SU-DHL-6 (cell line): ENCODE results near the gene CCDC88C.
"Not testable (repeated sequence)": the region's sequence is repeated elsewhere in the genome, so short reads cannot be mapped to it uniquely, and the experiment has no call there.

Experiments
- H2AFZ ChIP-seq: fragments of 200-600 bp; sonication (generic); 2 replicates; pipeline ENCODE4 v1.6.1; 2014; ENCODE audit warnings: low read depth, mild to moderate bottlenecking, moderate library complexity, mixed read lengths, antibody characterized with exemption, low read length; ENCODE audit not compliant: severe bottlenecking
- H3F3A ChIP-seq: fragments of 200-600 bp; shearing (Covaris generic); 2 replicates; pipeline ENCODE4 v1.6.0; 2016; ENCODE audit warnings: antibody characterized with exemption, mild to moderate bottlenecking; ENCODE audit not compliant: insufficient read depth
- H3K27ac ChIP-seq: fragments of 200-600 bp; sonication (generic); 2 replicates; pipeline ENCODE4 v1.5.1; 2016; ENCODE audit warnings: low read depth, mild to moderate bottlenecking, low read length, moderate library complexity, mixed read lengths
- H3K27me3 ChIP-seq: fragments of 200-600 bp; sonication (generic), shearing (Covaris generic); 2 replicates; pipeline ENCODE4 v1.6.0; 2014; ENCODE audit warnings: mild to moderate bottlenecking, low read length
- H3K36me3 ChIP-seq: fragments of 200-600 bp; sonication (generic); 2 replicates; pipeline ENCODE4 v1.6.1; 2014; ENCODE audit warnings: mild to moderate bottlenecking, low read length, mixed read lengths
- H3K4me2 ChIP-seq: fragments of 300-600, 200-600 bp; shearing (Covaris generic), sonication (generic); 2 replicates; pipeline ENCODE4 v1.6.0; 2014; ENCODE audit warnings: low read length, low read depth, mild to moderate bottlenecking; ENCODE audit not compliant: poor library complexity, severe bottlenecking
- H3K4me3 ChIP-seq: fragments of 200-600 bp; sonication (generic); 2 replicates; pipeline ENCODE4 v1.5.1; 2014; ENCODE audit warnings: antibody characterized with exemption, low read length, mild to moderate bottlenecking, mixed read lengths; ENCODE audit not compliant: insufficient read depth, poor library complexity, severe bottlenecking
- H3K79me2 ChIP-seq: fragments of 200-600 bp; sonication (generic); 2 replicates; pipeline ENCODE4 v1.6.1; 2014; ENCODE audit warnings: mild to moderate bottlenecking, low read length, moderate library complexity; ENCODE audit not compliant: insufficient read depth
- H3K9ac ChIP-seq: fragments of 200-600 bp; sonication (generic); 2 replicates; pipeline ENCODE4 v1.7.0; 2014; ENCODE audit warnings: mild to moderate bottlenecking, low read length
- H3K9me2 ChIP-seq: fragments of 200-600 bp; sonication (generic); replicated peaks from 2 replicates; pipeline ENCODE4 v1.6.1; 2014; ENCODE audit warnings: low read length; ENCODE audit not compliant: insufficient read depth
- H3K9me3 ChIP-seq: fragments of 200-600 bp; sonication (generic); 2 replicates; pipeline ENCODE4 v1.6.1; 2014; ENCODE audit warnings: low read length, mixed read lengths; ENCODE audit not compliant: insufficient read depth
- H4K20me1 ChIP-seq: fragments of 200-600 bp; sonication (generic); 2 replicates; pipeline ENCODE4 v1.6.1; 2014; ENCODE audit warnings: low read depth, mild to moderate bottlenecking, antibody characterized with exemption, low read length, moderate library complexity, mixed read lengths
- CTCF ChIP-seq: fragments of 200-600 bp; sonication (generic); IDR thresholded peaks from one replicate; pipeline ENCODE4 v1.5.1; 2017; ENCODE audit warnings: antibody characterized with exemption, mild to moderate bottlenecking, low read length, moderate library complexity; ENCODE audit not compliant: insufficient read depth, poor library complexity, severe bottlenecking
- EZH2phosphoT487 ChIP-seq: fragments of 200-600 bp; sonication (generic), shearing (Covaris generic); conservative IDR thresholded peaks from 2 replicates; pipeline ENCODE4 v1.6.1; 2018; ENCODE audit warnings: mild to moderate bottlenecking, antibody characterized with exemption, low read length, moderate library complexity, mixed read lengths

Gene CCDC88C

GRCh38 chr14:91270188-91270587, 147.4 kb downstream of the CCDC88C start:
- H2AFZ ChIP-seq = no peak overlapping the region
- H3K4me2 ChIP-seq = no peak overlapping the region
- H3F3A ChIP-seq = peaks cover 17% of the 10 kb centered on the region
- 0 out of 2 replicates have a peak, but pooled peaks cover 6% of the 10 kb centered on the region for H3K36me3 ChIP-seq
- H3K27me3 ChIP-seq = no peaks in the 10 kb centered on the region
- H3K4me3 ChIP-seq = no peak overlapping the region
- no peaks in the 10 kb centered on the region for H3K9me2 ChIP-seq
- H3K9ac ChIP-seq = no peak overlapping the region
- H3K27ac ChIP-seq = no peak overlapping the region
- H3K79me2 ChIP-seq = no peaks in the 10 kb centered on the region
- H3K9me3 ChIP-seq = no peaks in the 10 kb centered on the region
- H4K20me1 ChIP-seq = no peaks in the 10 kb centered on the region; the same call in 1 of the 2 replicates
- TF ChIP-seq CTCF (no peak), EZH2phosphoT487 (no peak)

DNA sequence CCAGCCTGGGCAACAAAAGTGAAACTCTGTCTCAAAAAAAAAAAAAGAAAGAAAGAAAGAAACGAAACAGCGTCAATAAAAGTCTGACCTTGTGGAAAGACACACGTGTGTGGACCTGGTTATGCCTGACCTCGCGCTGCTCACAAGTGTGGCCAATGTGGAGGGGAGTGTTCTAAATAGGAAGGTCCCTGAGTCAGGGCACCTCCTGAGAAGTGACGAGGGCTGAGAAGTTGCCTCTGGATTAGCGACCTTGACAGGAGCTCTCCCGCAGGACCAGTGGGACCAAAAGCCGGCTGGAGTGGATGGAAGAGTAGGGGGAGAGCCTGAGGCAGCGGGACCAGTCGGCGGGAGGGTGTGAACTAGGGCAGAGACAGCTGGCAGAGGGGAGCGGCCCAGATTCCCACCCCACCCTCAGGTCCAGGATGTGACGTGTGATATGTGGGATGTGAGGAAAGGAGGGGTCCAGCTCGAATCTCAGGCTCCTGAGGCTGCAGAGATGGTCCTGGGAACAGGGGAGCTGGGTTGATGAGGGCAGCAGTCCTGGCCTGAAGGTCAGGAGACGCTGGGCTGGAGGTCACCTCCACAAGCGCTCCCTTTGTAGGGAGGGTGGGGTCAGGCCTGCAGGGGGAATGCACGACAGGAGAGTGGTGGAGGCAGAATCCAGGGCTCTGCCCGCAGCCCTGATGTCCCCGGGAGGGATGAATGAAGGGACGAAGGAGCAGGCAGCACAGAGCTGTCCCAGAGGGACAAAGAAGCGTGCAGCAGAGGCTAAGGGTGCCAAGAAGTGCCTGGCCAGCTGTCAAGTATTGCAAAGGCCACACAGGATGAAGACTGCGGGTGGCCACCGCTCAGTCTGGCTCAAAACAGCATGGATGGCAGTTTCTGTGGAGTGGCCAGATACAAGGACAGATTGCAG, 148.3 kb downstream of the CCDC88C start:
- H3K9me3 ChIP-seq = no peaks in the 10 kb centered on the region
- 0 out of 2 replicates have a peak, but pooled peaks cover 6% of the 10 kb centered on the region for H3K36me3 ChIP-seq
- TF ChIP-seq EZH2phosphoT487 = no peak
- TF ChIP-seq CTCF = no peak
- no peak overlapping the region for H3K4me3 ChIP-seq
- no peak overlapping the region for H3K4me2 ChIP-seq
- no peaks in the 10 kb centered on the region; the same call in 1 of the 2 replicates for H4K20me1 ChIP-seq
- no peak overlapping the region for H3K27ac ChIP-seq
- H3F3A ChIP-seq = peaks cover 17% of the 10 kb centered on the region
- no peaks in the 10 kb centered on the region for H3K9me2 ChIP-seq
- no peaks in the 10 kb centered on the region for H3K79me2 ChIP-seq
- H3K9ac ChIP-seq = no peak overlapping the region
- no peak overlapping the region for H2AFZ ChIP-seq
- H3K27me3 ChIP-seq = no peaks in the 10 kb centered on the region

- no peak overlapping the region for H3K27ac ChIP-seq
- H3K4me3 ChIP-seq = no peak overlapping the region
- no peaks in the 10 kb centered on the region for H3K79me2 ChIP-seq
- H3K36me3 ChIP-seq = 0 out of 2 replicates have a peak, but pooled peaks cover 6% of the 10 kb centered on the region
- H3K9me3 ChIP-seq = no peaks in the 10 kb centered on the region
- H2AFZ ChIP-seq = no peak overlapping the region
- H3K9ac ChIP-seq = no peak overlapping the region
- H3K4me2 ChIP-seq = no peak overlapping the region
- no peaks in the 10 kb centered on the region for H3K9me2 ChIP-seq
- TF ChIP-seq CTCF (no peak), EZH2phosphoT487 (no peak)
- peaks cover 17% of the 10 kb centered on the region for H3F3A ChIP-seq
- no peaks in the 10 kb centered on the region; the same call in 1 of the 2 replicates for H4K20me1 ChIP-seq
- no peaks in the 10 kb centered on the region for H3K27me3 ChIP-seq
Measured at GRCh38 chr14:91267965-91268437, 149.6 kb downstream of the CCDC88C start.

- not testable (repeated sequence) for H3K36me3 ChIP-seq, H3K4me2 ChIP-seq, H4K20me1 ChIP-seq, H3K79me2 ChIP-seq, H3K27ac ChIP-seq, H3K9me3 ChIP-seq, H3K27me3 ChIP-seq, H3K9me2 ChIP-seq, H3K9ac ChIP-seq, H3K4me3 ChIP-seq, H2AFZ ChIP-seq
- peaks cover 12% of the 10 kb centered on the region for H3F3A ChIP-seq
Measured at GRCh38 chr14:91266276-91266675, 151.3 kb downstream of the CCDC88C start.
